Lower leg skin (tissue), 3 donors: ENCODE data around the gene ZDHHC14.

Source experiments
- POLR2A ChIP-seq, 2 donors: fragments of 450-650 bp; IDR thresholded peaks; one replicate each; pipeline ENCODE4 v1.6.1; 2016 to 2017; ENCODE audit warnings: antibody characterized with exemption in 2 of 2, mild to moderate bottlenecking in 1 of 2, moderate library complexity in 1 of 2
- TF ChIP-seq, protein P1 (sequence below), 3 donors: fragments of 450-650 bp; IDR thresholded peaks; one replicate each; pipeline ENCODE4 v1.5.1; 2016; ENCODE audit warnings: antibody characterized with exemption in 3 of 3, mild to moderate bottlenecking in 3 of 3, moderate library complexity in 2 of 3

GRCh38 chr6:157658301-157658700 is 277.3 kb downstream of the ZDHHC14 start:
- TF ChIP-seq, protein P1, sequence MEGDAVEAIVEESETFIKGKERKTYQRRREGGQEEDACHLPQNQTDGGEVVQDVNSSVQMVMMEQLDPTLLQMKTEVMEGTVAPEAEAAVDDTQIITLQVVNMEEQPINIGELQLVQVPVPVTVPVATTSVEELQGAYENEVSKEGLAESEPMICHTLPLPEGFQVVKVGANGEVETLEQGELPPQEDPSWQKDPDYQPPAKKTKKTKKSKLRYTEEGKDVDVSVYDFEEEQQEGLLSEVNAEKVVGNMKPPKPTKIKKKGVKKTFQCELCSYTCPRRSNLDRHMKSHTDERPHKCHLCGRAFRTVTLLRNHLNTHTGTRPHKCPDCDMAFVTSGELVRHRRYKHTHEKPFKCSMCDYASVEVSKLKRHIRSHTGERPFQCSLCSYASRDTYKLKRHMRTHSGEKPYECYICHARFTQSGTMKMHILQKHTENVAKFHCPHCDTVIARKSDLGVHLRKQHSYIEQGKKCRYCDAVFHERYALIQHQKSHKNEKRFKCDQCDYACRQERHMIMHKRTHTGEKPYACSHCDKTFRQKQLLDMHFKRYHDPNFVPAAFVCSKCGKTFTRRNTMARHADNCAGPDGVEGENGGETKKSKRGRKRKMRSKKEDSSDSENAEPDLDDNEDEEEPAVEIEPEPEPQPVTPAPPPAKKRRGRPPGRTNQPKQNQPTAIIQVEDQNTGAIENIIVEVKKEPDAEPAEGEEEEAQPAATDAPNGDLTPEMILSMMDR (IDR thresholded peaks at IDR 0.05) = no peak
- no peak for TF ChIP-seq POLR2A (IDR thresholded peaks at IDR 0.05)
